ENCODE measurements around the gene RAI14.

DNA sequence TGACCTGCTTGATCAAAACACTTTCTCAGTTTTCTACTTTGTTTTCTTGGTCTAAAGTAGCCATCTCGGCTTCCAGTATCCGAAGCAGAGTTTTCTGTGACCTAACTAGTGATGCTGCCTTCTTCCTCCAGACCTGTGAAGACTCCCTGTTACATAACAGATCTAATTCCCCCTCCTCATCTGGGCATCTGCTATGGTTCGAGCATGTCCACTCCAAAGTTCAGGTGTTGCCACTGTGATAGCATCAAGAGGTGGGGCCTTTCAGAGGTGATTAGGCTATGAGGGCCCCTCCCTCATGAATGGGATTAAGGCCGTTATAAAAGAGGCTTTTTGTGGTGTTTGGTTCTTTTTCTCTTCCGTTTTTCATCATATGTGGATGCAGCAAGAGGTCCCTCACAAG lies 203.1 kb downstream of the RAI14 start:
- TF ChIP-seq YY1 (IDR thresholded peaks at IDR 0.05; ENCODE audit: insufficient read depth, insufficient read length) (no peak), ZNF274 (IDR thresholded peaks at IDR 0.05; ENCODE audit: low read depth, low read length) (no peak), SUZ12 (IDR thresholded peaks at IDR 0.05; ENCODE audit: extremely low read depth, insufficient read depth, insufficient read length) (no peak)
